GM21619 (cell line): Measurements from ENCODE around the gene FCRL6.

ENCODE experiments used
- ATAC-seq: cut with Tn5 transposase; IDR thresholded peaks from one replicate; pipeline ENCODE4 v1.9.1; 2021; ENCODE audit not compliant: unreplicated experiment

Gene FCRL6

GRCh38 chr1:159798893-159799292 lies 3.3 kb upstream of the FCRL6 start:
- ATAC-seq = no peak

GRCh38 chr1:159799446-159799985 lies 2.6 kb upstream of the FCRL6 start:
- ATAC-seq = no peak

GRCh38 chr1:159800177-159800930 lies 1.8 kb upstream of the FCRL6 start:
- ATAC-seq = no peak

- no peak for ATAC-seq
Observed at GRCh38 chr1:159803956-159804689, 2.0 kb downstream of the FCRL6 start.

GRCh38 chr1:159804924-159805323 lies 2.8 kb downstream of the FCRL6 start:
- no peak for ATAC-seq

GRCh38 chr1:159815926-159816325 lies 13.8 kb downstream of the FCRL6 start:
- no peak for ATAC-seq

GRCh38 chr1:159817276-159818041 lies 15.3 kb downstream of the FCRL6 start:
- ATAC-seq = no peak

GRCh38 chr1:159821171-159821867 lies 19.2 kb downstream of the FCRL6 start:
- ATAC-seq = peak; percentile 71

GRCh38 chr1:159823406-159823805 lies 21.2 kb downstream of the FCRL6 start:
- ATAC-seq = no peak

GRCh38 chr1:159825564-159825963 lies 23.4 kb downstream of the FCRL6 start:
- no peak for ATAC-seq

- peak; percentile 44 for ATAC-seq
Observed at GRCh38 chr1:159826441-159827101, 24.4 kb downstream of the FCRL6 start, which contains the start of gene SLAMF8. Gene SLAMF8 (plus strand): TSS chr1:159826873. CDS start chr1:159826899, 26 bp downstream.

- no peak for ATAC-seq
Observed at GRCh38 chr1:159827102-159827490, 24.9 kb downstream of the FCRL6 start.

GRCh38 chr1:159827549-159827948 lies 25.4 kb downstream of the FCRL6 start:
- ATAC-seq = no peak

GRCh38 chr1:159828176-159828575 lies 26.0 kb downstream of the FCRL6 start:
- no peak for ATAC-seq

- no peak for ATAC-seq
Observed at GRCh38 chr1:159828581-159829272, 26.6 kb downstream of the FCRL6 start.

- ATAC-seq = peak; percentile 70
Observed at GRCh38 chr1:159829273-159829634, 27.1 kb downstream of the FCRL6 start.

GRCh38 chr1:159829822-159830465 lies 27.8 kb downstream of the FCRL6 start:
- ATAC-seq = no peak

- ATAC-seq = no peak
Observed at GRCh38 chr1:159830722-159831121, 28.6 kb downstream of the FCRL6 start.
